SH-SY5Y (cell line): ENCODE results near the gene GDF3.

Source experiments
- GATA2 ChIP-seq: IDR thresholded peaks from 2 replicates; pipeline ENCODE4 v1.6.1; 2011; ENCODE audit warnings: mild to moderate bottlenecking, low read depth, low read length
- GATA3 ChIP-seq: IDR thresholded peaks from 2 replicates; pipeline ENCODE4 v1.6.1; 2011; ENCODE audit warnings: low read depth, mild to moderate bottlenecking, low read length, moderate library complexity

GRCh38 chr12:7650091-7650490 lies 45.5 kb downstream of the GDF3 start:
- TF ChIP-seq GATA2, result no peak
- no peak for TF ChIP-seq GATA3
